ENCODE measurements around the gene COL4A2.

GRCh38 chr13:110264685-110265275 is 42.3 kb upstream of the COL4A2 start:
- TF ChIP-seq YY1 (IDR thresholded peaks at IDR 0.05; ENCODE audit: insufficient read depth, insufficient read length), result no peak
- TF ChIP-seq ZNF274 (IDR thresholded peaks at IDR 0.05; ENCODE audit: low read depth, low read length), result no peak
